ENCODE data around the gene ERC1. TPM values are rescaled to one million over a fixed set of nuclear protein-coding genes. Genes with fewer than 3 reads are reported as not detected.

Gene ERC1
- total RNA-seq, 1 experiment from 2014 or later, result 40.4 TPM

DNA sequence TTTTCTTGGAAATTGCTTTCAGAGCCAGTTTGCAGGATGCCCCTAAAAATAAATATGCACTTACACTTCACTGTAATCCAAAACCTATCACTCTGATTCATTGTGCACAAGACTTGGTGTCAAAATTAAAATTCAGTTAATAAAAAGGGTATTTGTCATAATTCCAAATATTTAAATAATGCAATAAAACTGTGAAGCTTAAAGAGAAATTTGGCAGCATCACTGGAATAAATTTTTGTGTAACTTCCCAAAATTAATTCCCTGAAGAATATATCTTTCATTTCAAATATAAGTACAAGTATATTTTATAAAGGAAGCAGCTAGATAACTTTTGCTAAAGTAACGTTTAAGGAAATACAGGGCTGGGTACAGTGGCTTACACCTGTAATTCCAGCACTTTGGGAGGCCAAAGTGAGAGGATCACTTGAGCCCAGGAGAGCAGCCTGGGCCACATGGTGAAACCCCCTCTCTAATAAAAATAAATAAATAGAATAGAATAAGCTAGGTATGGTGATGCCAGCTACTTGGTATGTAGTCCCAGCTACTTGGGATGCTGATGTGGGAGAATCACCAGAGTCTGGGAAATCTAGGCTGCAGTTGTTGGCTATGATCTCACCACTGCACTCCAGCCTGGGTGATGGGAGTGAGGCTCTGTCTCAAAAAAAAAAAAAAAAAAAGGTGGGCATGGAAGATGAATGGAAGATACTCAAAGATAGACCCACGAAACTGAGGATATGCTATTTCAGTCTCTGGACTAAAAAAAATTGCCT lies 369.6 kb downstream of the ERC1 start:
- Histone ChIP-seq H3K4me3 (ENCODE audit: low read depth in 2 of 2, low read length in 2 of 2) (no peak overlapping the region), H3K27me3 (ENCODE audit: control insufficient read depth, insufficient read depth, low read length) (no peaks in the 10 kb centered on the region), H3K36me3 (ENCODE audit: control insufficient read depth, insufficient read depth, low read length) (no peaks in the 10 kb centered on the region), H3K9me3 (ENCODE audit: control insufficient read depth, insufficient read depth, low read depth, low read length) (no peaks in the 10 kb centered on the region), H3K4me1 (ENCODE audit: control insufficient read depth, insufficient read depth, low read length) (no peaks in the 10 kb centered on the region), H3K27ac (ENCODE audit: low read length) (no peak overlapping the region)
- intact Hi-C loops (cut with micrococcal nuclease; ENCODE audit: unreplicated experiment) (no loop called here), in situ Hi-C loops (cut with HindIII; ENCODE audit: low pct_unique_long_range_greater_than_20kb, low sequenced_read_pairs) (no loop called here)
- DNase-seq (ENCODE audit: low read depth, low spot score), result no peak
- ChIA-PET CTCF (no interaction called here), POLR2A (no interaction called here)
- no peak for ATAC-seq
- TF ChIP-seq, protein P1, sequence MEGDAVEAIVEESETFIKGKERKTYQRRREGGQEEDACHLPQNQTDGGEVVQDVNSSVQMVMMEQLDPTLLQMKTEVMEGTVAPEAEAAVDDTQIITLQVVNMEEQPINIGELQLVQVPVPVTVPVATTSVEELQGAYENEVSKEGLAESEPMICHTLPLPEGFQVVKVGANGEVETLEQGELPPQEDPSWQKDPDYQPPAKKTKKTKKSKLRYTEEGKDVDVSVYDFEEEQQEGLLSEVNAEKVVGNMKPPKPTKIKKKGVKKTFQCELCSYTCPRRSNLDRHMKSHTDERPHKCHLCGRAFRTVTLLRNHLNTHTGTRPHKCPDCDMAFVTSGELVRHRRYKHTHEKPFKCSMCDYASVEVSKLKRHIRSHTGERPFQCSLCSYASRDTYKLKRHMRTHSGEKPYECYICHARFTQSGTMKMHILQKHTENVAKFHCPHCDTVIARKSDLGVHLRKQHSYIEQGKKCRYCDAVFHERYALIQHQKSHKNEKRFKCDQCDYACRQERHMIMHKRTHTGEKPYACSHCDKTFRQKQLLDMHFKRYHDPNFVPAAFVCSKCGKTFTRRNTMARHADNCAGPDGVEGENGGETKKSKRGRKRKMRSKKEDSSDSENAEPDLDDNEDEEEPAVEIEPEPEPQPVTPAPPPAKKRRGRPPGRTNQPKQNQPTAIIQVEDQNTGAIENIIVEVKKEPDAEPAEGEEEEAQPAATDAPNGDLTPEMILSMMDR (IDR thresholded peaks at IDR 0.05), result no peak
- TF ChIP-seq TCF7L2 (IDR thresholded peaks at IDR 0.05; ENCODE audit: low read depth, low read length) (no peak), POLR2AphosphoS5 (IDR thresholded peaks at IDR 0.05; ENCODE audit: low read depth, low read length) (no peak), SIN3A (IDR thresholded peaks at IDR 0.05; ENCODE audit: borderline replicate concordance, insufficient read depth, low read depth, low read length) (no peak)
- TF ChIP-seq, protein P2, sequence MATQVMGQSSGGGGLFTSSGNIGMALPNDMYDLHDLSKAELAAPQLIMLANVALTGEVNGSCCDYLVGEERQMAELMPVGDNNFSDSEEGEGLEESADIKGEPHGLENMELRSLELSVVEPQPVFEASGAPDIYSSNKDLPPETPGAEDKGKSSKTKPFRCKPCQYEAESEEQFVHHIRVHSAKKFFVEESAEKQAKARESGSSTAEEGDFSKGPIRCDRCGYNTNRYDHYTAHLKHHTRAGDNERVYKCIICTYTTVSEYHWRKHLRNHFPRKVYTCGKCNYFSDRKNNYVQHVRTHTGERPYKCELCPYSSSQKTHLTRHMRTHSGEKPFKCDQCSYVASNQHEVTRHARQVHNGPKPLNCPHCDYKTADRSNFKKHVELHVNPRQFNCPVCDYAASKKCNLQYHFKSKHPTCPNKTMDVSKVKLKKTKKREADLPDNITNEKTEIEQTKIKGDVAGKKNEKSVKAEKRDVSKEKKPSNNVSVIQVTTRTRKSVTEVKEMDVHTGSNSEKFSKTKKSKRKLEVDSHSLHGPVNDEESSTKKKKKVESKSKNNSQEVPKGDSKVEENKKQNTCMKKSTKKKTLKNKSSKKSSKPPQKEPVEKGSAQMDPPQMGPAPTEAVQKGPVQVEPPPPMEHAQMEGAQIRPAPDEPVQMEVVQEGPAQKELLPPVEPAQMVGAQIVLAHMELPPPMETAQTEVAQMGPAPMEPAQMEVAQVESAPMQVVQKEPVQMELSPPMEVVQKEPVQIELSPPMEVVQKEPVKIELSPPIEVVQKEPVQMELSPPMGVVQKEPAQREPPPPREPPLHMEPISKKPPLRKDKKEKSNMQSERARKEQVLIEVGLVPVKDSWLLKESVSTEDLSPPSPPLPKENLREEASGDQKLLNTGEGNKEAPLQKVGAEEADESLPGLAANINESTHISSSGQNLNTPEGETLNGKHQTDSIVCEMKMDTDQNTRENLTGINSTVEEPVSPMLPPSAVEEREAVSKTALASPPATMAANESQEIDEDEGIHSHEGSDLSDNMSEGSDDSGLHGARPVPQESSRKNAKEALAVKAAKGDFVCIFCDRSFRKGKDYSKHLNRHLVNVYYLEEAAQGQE (IDR thresholded peaks at IDR 0.05; ENCODE audit: insufficient read depth in 1 of 2, low read depth in 2 of 2, low read length in 1 of 2), result no peak
- BruUV-seq (replicated peaks), result no TSS peak

DNA sequence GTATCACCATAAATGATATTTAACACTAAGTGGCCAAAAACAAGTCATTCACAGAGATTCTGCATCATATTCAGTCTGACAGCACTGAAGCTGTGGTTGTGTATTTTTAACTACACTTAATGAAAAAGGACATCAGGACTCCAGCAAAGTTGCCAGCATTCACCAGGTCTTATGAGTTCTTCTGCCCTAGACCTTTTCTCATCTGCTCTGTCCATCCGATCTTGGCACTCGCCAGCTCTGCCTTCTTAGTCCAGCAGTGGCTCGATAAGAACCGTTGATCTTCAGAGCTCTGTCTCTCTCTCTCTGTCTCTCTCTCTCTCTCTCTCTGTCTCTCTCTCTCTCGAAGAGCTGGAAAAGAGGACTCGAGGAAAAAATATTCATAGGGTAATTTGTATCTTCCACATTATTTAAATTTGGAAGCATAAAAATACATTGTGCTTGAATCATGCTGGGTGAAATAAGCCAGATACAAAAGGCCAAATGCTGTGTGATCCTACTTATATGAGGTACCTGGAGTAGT lies 371.2 kb downstream of the ERC1 start:
- CTCF ChIA-PET, result no interaction called here
- H3K9me3 ChIP-seq (ENCODE audit: control insufficient read depth, insufficient read depth, low read depth, low read length), result no peaks in the 10 kb centered on the region
- TF ChIP-seq SIN3A (IDR thresholded peaks at IDR 0.05; ENCODE audit: borderline replicate concordance, insufficient read depth, low read depth, low read length) (no peak), POLR2AphosphoS5 (IDR thresholded peaks at IDR 0.05; ENCODE audit: low read depth, low read length) (no peak), TCF7L2 (IDR thresholded peaks at IDR 0.05; ENCODE audit: low read depth, low read length) (no peak)
- TF ChIP-seq, protein P1 (IDR thresholded peaks at IDR 0.05), result no peak
- TF ChIP-seq, protein P2 (IDR thresholded peaks at IDR 0.05; ENCODE audit: insufficient read depth in 1 of 2, low read depth in 2 of 2, low read length in 1 of 2), result no peak
- in situ Hi-C loops (cut with HindIII; ENCODE audit: low pct_unique_long_range_greater_than_20kb, low sequenced_read_pairs), result no loop called here
- POLR2A ChIA-PET, result no interaction called here
- no peak for ATAC-seq
- intact Hi-C loops (cut with micrococcal nuclease; ENCODE audit: unreplicated experiment), result no loop called here
- no peak overlapping the region for H3K27ac ChIP-seq (ENCODE audit: low read length)
- H3K36me3 ChIP-seq (ENCODE audit: control insufficient read depth, insufficient read depth, low read length), result no peaks in the 10 kb centered on the region
- no TSS peak for BruUV-seq (replicated peaks)
- H3K27me3 ChIP-seq (ENCODE audit: control insufficient read depth, insufficient read depth, low read length), result no peaks in the 10 kb centered on the region
- no peak for DNase-seq (ENCODE audit: low read depth, low spot score)
- H3K4me1 ChIP-seq (ENCODE audit: control insufficient read depth, insufficient read depth, low read length), result no peaks in the 10 kb centered on the region
- no peak overlapping the region for H3K4me3 ChIP-seq (ENCODE audit: low read depth in 2 of 2, low read length in 2 of 2)
